ENCODE measurements around the gene NRG3. TPM values are rescaled to one million over a fixed set of nuclear protein-coding genes. Genes with fewer than 3 reads are reported as not detected.

Gene NRG3
- total RNA-seq, 4 donors from 2014 or later: 0.22 to 2.4 TPM; not detected in 2

- no peak for TF ChIP-seq CTCF (IDR thresholded peaks at IDR 0.05; ENCODE audit: low read depth)
Observed at GRCh38 chr10:81900989-81901388, 26.0 kb downstream of the NRG3 start.

DNA sequence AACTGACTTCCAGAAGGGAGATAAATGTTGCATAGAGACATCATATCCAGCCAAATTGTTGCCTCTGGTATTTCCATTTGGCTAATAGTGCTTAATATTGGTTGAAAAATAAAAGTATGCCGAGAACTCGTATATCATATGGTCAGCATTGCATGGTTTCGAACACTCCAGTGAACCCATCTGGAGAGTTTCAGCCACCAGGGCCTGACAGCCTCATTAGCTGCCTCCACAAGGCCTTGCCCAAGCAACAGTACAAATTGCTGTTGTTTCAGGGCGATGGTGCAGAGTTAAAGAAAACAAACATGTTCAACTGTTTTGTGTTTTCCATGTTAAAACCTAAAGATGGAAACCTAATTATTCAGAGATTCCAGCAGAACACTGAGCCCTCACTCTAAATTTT is 28.5 kb downstream of the NRG3 start:
- no peak for TF ChIP-seq CTCF (IDR thresholded peaks at IDR 0.05; ENCODE audit: low read depth)

- TF ChIP-seq CTCF (IDR thresholded peaks at IDR 0.05; ENCODE audit: low read depth): no peak
Observed at GRCh38 chr10:81905161-81905560, 30.2 kb downstream of the NRG3 start.

GRCh38 chr10:81909453-81909852 is 34.5 kb downstream of the NRG3 start:
- no peak for TF ChIP-seq CTCF (IDR thresholded peaks at IDR 0.05; ENCODE audit: low read depth)

- TF ChIP-seq CTCF (IDR thresholded peaks at IDR 0.05; ENCODE audit: low read depth): no peak
Observed at GRCh38 chr10:81911328-81911727, 36.3 kb downstream of the NRG3 start.

DNA sequence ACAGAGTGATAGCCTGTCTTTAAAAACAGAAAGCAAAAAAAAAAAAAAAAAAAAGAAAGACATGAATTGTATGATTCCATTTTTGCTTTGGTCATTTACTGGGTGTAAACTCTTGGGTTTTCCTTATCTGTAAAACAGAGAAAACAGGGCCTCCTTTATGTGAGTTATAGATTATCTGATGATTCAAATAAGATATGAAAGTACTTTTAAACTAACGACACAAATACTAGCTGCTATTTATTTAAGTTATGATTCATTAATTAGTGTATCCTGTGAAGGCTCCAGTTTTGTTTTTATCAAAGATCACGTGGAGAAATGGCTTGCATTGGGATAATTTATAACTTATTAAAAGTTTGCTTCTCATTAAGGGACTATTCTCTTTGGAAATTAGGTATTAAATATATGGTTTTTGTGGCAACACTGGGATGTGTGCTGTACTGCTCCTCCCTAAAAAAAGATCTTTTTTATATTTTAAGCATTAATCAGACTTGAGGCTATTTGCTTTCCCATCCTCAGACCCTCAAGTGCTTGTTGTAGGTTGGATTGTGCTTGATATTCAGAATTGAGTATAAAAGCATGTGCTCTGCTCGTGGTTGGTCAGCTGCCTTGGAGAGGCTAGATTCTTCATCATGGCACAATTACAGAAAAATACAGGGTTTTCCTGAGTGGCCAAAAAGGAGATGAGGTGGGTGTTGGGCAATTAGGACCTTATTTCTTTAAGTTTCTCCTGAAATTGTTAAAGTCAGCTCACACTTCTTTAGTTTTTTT is 39.9 kb downstream of the NRG3 start:
- no peak for TF ChIP-seq CTCF (IDR thresholded peaks at IDR 0.05; ENCODE audit: low read depth)

DNA sequence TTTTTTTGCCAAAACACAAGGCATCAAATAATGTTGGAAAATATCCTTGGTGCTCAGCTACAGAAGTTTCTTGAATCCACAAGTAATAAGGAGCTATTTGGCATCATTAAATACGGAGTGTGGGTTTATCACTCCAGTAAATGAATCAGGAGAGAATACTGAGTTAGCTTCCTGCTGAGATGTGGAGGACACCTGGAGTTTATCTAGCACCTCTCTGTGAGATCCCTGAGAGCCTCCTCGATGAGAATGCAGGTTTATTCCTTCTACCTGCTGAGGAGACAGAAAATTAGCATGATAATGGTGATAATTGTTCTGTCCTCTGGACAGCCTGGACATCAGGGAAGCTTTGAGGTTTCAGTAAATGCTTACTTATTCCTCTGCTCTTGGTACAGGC is 40.5 kb downstream of the NRG3 start:
- no peak for TF ChIP-seq CTCF (IDR thresholded peaks at IDR 0.05; ENCODE audit: low read depth)

All from subcutaneous adipose tissue (tissue), 4 donors.